GM18909 (cell line): ENCODE measurements around the gene CEP128.

Experiments used
- ATAC-seq: cut with Tn5 transposase; IDR thresholded peaks from one replicate; pipeline ENCODE4 v1.9.1; 2021; ENCODE audit warnings: mild to moderate bottlenecking; ENCODE audit not compliant: unreplicated experiment, poor library complexity

The CEP128 gene

DNA sequence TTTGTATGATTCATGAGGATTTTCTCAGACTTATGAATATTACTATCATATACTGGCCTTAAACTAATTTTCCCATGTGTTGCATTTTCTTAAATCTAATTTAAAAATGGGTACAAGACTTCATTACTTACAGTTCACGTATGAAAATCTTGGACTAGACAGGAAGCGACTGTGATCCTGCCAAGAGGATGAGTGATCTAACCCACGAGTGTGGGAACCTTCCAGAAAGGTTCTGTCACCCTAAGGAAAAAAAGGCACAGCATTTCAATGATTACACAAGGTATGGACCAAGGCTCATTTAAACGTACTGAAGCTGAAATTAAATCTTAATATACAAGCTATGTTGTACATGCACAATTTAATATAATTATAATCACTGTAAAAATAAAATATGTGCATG, 436.8 kb downstream of the CEP128 start:
- no peak for ATAC-seq

DNA sequence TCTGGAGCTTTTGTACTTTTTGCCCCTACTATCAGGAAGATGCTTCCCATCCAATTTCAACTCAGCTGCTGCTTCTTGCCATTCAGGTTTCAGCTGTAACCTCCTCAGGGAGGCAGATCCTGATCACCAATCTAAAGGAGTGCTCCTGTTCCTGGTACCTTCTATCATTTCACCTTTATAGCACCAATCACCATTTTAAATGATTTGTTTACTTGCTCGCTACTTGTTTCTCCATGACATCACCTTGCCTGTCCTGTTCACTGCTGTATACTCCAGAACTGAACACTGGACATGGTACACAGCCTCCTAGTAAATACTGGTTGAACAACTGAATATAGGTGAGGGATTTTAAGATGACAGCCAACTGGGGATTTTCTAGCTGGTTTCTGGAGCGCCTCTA, 443.0 kb downstream of the CEP128 start:
- no peak for ATAC-seq

DNA sequence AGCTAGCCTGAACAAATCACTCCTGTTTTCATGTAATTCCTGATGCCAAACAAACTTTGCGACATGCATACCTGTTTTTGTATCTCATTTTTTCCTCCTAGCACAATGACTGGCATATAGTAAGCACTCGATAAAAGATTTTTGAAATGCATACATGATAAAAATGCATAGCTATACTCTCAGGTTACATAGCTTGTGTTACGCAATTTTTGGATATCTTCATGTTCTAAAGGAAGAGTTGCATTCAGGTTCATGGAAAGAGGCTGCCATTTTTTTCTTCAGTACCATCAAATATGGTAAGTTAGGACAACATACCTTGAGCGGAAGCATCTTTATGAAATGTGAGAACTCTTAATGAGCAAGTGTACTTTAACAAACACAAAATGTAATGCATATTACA, 445.4 kb downstream of the CEP128 start:
- no peak for ATAC-seq

DNA sequence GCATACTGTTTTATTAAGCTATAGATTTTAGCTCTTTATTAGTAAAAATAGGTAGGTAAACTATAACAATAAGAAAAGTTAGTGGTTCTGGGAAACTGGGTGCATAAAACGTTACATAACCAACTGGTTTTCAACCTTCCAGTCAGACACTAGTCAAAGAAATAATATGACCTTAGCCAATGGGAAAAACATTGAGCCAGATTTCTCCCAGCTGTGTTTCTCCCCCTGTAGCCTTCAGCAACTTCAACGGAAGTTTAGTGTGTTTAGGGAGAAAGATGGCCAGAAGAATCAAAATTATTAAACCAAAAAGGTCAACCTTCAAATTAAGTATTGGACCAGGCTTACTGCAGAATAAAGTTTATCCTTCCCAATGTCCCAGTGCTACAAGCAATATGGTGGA, 446.8 kb downstream of the CEP128 start:
- ATAC-seq = no peak

DNA sequence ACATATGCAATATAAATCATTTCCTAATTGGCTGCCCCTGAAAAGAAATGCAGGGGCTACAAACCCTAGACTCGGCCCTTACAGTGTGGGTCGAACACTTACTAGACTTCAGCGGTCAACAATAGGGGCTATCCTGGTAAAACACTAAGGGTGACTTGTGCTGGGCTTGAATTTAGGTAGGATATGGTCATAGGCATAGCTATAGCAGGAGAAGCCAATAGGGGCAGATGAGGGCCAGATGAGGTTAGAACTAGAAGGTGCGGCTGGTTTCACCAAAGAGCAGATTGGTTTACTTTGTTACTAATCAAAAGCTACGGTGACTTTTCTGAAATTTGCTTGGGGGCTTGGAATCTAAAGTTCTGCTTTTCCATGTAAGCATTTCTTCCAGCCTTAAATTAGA, 447.9 kb downstream of the CEP128 start:
- no peak for ATAC-seq

DNA sequence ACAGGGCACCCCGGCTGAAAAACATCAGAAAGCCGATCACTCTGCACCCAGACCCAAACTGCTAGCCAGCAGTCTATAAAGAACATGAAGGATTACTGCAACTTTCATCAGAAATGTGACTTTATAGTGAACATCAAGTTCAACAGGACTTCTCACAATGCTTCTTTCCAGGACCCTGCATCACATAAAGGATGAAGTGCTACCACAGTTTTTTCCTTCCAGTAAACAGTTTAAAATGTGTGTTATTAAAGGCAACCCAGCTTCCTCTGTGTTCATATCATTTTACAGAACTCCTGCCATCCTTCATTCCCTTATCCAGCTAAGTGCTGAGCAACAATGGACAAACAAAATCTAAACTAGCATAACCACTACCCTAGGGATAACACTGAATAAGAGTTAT, 449.9 kb downstream of the CEP128 start:
- no peak for ATAC-seq

DNA sequence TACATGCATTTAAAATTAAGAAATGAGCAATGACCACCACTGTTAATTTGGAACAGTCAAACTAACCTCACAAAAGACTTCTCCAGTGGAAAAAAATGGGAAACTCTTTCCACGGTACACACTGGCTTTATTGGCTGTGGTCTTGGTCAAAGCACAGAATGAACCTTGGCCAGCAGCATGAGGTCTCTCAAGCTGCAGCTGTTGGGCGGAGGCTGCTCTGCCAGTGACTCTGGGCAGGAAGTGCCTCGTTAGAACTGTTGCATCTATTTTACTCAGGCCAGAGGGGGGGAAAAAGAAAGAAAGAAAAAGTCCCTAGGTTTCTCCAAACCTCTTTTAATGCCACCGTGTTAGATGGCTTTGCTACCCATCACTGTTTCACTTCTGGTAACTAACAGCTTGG, 450.4 kb downstream of the CEP128 start:
- peak; percentile 96 for ATAC-seq

DNA sequence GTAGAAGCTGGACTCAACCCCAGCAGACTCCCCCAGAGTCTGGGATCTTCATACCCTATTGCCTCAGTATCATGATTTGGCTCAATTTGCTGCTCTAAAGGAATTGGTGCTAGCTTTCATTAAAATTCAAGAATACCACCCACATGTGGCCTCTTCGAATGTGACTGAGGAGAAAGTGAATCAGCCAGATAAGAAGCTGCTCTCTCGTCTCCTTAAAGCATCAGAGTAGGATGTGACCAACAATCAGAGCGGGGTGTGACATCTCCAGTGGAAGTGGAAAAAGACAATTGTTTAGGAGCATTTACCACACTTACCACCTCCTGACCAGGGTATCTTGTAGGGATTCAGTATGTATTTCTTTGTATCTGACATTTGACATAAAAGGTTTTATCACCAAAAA, 452.0 kb downstream of the CEP128 start:
- ATAC-seq = no peak

DNA sequence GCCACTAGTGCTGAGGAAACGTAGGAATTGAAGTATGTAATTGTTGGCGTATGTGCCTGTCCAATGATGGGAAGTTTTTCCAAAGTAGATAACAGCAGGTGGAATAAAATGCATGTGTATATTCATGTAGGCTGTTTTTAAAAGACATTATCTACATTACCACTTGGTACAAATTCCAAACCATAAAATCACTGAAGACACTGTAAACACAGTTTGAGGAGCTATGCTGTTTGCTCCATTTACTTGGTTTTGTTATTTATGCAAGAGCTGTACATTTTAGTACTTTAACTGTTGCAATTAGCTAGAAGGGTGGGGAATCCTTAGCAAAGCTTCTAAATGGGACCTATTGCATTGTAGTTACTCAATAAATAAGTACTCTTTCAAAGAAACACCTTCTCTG, 455.8 kb downstream of the CEP128 start:
- no peak for ATAC-seq

DNA sequence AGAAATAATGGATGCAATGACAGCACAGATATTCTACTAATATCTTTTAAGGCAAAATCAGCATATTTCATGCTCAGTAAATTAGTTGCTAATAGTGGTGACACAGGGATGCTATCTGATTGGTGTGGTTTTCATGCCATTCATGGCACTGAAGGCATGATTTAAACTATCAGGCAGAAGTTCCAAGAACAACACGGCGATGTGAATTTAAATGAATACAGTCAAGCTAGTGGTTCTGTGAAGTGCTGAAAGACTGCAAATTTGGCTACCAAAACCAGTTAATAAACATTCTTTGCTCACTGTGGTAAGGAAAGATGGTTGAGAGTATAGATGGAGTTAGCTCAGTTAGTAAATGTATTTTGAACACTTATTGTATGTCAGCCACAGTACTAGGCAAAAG, 458.2 kb downstream of the CEP128 start:
- ATAC-seq = no peak

DNA sequence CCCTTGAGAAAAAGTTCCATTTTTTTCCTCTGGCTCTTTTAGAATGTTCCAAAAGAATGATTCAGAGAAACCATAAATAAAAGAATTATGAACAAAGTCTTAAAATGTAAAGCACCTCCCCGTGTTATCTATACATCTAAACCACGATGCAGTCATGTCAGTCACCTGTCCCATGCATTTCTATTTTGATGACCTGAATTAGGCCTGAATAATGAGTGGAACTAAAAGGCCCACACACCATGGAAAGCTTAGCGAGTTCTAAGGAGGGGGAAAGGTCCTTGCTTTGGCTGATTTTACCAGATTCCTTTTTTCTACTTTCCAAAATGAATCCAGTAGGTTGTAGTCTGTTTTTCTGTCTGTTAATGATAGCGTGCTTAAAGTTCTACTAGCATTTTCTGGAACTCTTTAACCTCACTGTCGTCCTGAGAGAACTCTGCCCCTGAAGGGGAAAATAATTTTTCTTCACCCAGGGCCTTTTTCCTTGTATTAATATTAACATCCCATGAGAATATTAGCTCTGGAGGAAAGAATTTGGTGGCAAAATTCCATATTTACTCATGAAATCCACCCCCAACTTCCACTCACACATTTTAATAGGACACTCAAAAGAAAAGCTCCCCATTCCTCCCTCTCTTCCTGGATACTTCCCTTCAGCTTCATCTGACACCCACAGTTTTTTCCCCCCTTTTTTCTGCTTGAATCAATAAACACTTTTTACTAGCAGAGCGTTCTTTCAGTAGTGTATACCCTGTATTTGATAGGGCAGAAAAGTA, 464.0 kb downstream of the CEP128 start:
- ATAC-seq = no peak

DNA sequence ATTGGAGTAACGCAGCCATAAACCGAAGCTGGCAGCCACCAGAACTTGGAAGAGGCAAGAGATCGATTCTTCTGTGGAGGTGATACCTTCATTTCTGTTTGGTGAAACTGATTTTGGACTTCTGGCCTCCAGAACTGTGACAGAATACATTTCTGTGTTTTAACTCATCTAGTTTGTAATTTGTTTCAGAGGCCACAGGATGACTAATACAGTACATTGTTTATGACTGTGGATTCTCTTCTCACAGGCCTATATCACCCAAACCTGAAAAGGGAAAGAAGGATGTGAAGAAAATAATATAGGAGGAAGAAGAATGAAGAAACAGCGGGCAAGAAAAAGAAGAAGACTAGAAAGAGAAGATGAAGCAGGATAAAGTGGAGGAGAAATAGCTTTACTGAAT, 466.5 kb downstream of the CEP128 start:
- ATAC-seq = no peak

DNA sequence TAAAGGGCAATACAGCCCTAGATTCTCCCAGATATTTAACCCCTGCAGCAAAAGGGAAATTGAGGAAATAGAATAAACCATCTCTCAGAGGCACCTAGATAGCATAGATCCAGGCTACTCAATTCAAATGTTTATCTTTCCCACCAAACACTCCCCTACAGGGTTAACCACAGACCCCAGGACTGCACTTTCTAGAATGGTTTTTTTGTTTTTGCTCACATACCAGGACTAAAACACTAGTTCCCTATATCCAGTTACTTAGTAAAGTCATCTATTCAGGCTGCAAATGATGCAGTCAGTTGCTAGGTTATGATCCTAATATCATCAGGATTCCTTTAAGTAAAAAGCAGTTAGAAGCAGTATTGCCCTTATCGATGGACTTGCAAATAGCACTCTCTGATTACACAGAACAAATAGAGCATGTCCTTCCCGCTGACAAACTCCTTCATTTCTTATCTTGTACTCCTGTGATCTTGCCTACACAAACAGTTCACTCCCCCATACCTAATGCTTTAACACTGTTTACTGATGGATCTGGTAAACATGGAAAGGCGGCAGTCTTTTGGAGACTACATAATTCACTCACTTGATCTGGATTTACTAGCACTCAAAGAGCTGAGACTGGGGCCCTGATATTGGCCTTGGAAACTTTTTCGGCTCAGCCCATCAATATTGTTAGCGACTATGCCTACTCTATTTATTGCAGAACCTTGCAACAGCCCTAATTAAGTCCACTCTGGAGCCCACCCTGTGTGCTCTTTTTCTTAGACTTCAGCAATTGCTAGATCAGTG, 473.0 kb downstream of the CEP128 start:
- no peak for ATAC-seq

DNA sequence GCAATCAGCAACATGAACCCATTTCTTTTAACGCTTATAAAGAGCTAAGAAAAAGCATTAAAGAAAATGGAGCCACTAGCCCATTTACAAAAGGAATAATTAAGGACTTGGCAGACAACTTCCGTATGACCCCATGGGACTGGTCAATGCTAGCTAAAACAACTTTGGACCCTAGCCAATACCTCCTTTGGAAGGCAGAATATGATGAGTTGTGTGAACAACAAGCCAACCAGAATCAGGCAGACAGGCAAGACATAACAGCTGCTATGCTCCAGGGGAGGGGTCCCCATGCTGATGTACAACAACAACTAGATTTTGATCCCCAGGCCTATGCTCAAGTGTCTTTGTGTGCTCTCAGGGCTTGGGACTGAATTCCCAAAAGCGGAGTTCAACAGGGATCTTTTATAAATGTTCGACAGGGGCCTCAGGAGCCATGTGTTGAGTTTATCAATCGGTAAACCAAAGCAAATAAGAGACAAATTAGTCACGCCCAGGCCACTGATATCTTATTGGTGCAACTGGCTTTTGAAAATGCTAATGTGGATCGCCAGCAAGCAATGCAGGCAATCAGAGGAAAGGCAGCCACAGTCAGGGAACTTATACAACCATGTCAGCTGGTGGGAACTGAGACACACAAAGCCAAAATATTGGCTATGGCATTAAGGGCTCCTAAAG, 475.9 kb downstream of the CEP128 start:
- no peak for ATAC-seq

DNA sequence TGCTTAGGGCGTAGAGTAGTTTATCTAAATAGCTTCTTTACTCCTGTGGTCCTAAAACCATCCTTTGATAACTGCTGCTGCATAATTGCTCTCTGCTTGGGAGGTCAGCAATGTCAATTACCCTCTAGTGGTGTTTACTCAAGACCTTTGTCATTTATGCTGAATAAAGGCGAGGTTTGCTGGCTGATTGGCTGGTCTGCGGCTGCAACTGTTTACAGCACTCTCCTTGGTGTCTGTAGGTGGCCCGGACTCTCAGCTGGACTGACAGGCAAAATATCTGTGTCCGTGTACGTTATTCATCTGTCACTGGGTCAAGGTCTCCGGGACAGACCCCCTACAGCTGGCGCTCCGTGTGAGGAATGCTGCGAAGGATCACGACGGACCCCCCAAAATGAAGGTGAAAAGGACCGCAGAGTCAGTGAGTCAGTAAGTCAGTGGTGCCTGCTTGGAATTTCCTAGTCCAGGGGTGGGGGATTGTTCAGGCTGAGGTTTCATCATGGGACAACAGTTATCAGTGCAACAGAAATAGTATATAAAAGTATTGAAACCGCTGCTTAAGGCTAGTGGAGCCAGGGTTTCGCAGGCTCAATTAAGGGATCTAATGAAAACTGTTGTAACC, 476.9 kb downstream of the CEP128 start:
- ATAC-seq = no peak

DNA sequence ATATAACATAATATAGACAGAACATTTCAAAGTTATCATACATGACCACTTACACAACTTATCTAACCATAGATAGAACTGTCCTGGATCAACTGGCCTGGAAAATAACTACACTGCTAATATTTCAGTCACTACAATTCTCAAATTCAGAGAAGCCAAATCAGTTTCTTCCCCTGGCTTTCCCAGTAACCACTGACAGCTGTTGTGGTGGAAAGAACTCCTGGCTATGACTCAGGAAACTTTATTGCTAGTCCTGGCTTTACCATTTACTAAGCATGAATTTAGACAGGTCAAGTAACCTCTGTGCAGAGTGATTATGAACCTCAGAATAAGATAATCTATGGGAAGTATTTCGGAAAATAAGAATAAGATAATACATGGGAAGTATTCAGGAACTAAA, 485.3 kb downstream of the CEP128 start:
- ATAC-seq = no peak

DNA sequence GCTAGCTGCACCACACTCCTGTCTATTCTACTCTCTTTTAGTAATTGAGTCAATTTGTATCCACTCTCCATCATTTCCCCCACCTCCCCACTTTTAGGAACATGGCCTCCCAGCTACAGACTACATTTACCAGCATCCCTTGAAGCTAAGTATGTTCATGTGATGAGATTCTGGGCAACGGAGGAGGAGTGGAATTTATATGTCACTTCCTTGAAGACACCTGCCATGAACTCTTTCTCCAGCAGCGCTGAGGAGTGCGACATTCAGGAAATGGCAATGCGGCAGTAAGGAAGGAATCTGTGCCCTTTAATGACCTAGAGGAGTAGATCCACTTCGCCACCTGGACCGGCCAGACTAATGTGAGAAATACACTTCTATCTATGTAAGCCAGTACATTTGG, 486.5 kb downstream of the CEP128 start:
- ATAC-seq = no peak

DNA sequence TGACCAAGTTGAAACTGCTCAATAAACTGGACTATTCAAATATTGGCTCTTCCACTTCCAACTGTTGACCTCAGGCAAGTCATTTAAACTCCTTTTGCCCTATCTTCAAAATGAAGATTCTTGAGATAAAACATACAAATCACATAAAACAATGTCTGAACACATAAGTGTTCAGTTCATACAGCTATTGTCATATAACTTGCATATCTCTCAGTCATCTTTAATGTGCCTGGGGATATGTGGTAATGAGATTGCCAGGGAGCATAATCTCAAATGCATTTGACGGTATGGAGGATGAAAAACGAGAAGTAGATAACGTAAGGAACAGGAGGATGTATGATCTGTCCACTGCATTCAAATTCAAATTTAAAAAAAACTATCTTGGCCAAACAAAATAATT, 493.3 kb downstream of the CEP128 start:
- ATAC-seq = no peak

DNA sequence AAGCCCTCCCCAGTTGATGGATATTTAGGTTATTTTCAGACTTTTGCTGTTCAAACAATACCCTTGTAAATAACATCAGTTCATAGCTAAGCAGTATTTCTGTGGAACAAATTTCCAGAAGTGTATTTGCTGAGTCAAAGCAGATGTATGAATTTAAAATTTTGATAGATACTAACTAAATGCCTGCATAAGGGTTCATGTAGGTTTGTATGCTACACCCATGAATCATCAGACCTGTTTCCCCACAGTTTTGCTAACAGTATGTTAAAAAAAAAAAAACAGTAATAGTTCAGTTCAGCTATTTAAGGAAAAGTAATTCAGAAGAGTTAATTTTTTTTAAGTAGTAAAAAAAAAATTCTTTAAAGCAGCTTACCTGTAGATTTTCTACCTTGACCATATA, 494.1 kb downstream of the CEP128 start:
- no peak for ATAC-seq
